WERI-Rb-1 (cell line): Measurements from ENCODE around the gene ARPC5L.

Experiments
- DNase-seq: peaks from one replicate; pipeline ENCODE4 v3.0.0-alpha.2; 2020
- H3K27ac ChIP-seq: fragments of 250-450 bp; sonication (Bioruptor Pico); 2 replicates; pipeline ENCODE4 v1.5.1; 2020; ENCODE audit warnings: mild to moderate bottlenecking, moderate library complexity
- H3K27me3 ChIP-seq: fragments of 250-450 bp; sonication (Bioruptor Pico); 2 replicates; pipeline ENCODE4 v1.5.1; 2021; ENCODE audit warnings: mild to moderate bottlenecking, low read depth, moderate library complexity; ENCODE audit not compliant: insufficient read depth, severe bottlenecking
- H3K36me3 ChIP-seq: fragments of 250-450 bp; sonication (Bioruptor Pico); 2 replicates; pipeline ENCODE4 v1.5.1; 2020; ENCODE audit warnings: mild to moderate bottlenecking, moderate library complexity
- H3K4me3 ChIP-seq: 2 replicates; pipeline ENCODE4 v1.5.1; 2011; ENCODE audit warnings: low read depth, mild to moderate bottlenecking, control low read depth, low read length
- H3K9me3 ChIP-seq: fragments of 250-450 bp; sonication (Bioruptor Pico); 2 replicates; pipeline ENCODE4 v1.5.1; 2021; ENCODE audit warnings: mild to moderate bottlenecking, moderate library complexity; ENCODE audit not compliant: severe bottlenecking
- TF ChIP-seq, protein P1 (sequence below): IDR thresholded peaks from 2 replicates; pipeline ENCODE4 v1.5.1; 2011; ENCODE audit warnings: low read depth, mild to moderate bottlenecking, control low read depth, inconsistent platforms, low read length

The ARPC5L gene

DNA sequence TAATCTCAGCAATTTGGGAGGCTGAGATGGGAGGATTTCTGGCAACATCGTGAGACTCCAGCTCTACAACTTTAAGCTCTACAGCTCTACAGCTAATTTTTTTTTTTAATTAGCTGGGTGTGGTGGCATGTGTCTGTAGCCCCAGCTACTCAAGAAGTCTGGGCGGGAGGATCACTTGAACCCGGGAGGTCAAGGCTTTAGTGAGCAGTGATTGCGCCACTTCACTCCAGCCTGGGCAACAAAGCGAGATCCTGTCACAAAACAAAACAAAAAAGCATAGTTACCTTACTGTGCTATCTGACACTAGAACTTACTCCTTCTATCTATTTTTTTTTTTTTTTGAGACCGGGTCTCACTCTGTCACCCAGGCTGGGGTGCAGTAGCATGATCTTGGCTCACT is 15.0 kb upstream of the ARPC5L start:
- Histone ChIP-seq H3K4me3 (no peak overlapping the region), H3K27ac (no peak overlapping the region), H3K36me3 (no peaks in the 10 kb centered on the region), H3K9me3 (no peaks in the 10 kb centered on the region), H3K27me3 (no peaks in the 10 kb centered on the region)
- TF ChIP-seq, protein P1, sequence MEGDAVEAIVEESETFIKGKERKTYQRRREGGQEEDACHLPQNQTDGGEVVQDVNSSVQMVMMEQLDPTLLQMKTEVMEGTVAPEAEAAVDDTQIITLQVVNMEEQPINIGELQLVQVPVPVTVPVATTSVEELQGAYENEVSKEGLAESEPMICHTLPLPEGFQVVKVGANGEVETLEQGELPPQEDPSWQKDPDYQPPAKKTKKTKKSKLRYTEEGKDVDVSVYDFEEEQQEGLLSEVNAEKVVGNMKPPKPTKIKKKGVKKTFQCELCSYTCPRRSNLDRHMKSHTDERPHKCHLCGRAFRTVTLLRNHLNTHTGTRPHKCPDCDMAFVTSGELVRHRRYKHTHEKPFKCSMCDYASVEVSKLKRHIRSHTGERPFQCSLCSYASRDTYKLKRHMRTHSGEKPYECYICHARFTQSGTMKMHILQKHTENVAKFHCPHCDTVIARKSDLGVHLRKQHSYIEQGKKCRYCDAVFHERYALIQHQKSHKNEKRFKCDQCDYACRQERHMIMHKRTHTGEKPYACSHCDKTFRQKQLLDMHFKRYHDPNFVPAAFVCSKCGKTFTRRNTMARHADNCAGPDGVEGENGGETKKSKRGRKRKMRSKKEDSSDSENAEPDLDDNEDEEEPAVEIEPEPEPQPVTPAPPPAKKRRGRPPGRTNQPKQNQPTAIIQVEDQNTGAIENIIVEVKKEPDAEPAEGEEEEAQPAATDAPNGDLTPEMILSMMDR = no peak
- no peak for DNase-seq

DNA sequence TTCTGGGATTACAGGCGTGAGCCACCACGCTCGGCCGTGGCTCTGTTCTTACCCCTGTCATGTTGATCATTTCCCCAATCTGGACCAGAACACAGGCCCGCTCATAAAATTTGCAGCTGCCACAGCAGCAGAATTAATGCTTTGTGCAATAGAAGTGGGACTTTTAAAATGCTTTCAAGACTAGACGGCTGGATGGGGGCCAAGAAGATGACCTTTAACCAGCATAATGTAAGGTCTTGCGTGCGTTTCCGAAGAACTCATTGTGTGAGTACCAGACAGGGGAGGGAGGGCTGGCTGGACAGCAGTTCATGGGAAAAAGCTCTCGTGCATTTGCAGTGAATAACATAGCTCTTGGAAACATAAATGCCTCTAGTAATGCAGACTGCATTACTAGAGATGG is 12.1 kb upstream of the ARPC5L start:
- no peak for DNase-seq
- Histone ChIP-seq H3K27me3 (no peaks in the 10 kb centered on the region), H3K36me3 (no peaks in the 10 kb centered on the region), H3K9me3 (no peaks in the 10 kb centered on the region), H3K4me3 (no peak overlapping the region), H3K27ac (no peak overlapping the region)
- TF ChIP-seq, protein P1 = no peak

DNA sequence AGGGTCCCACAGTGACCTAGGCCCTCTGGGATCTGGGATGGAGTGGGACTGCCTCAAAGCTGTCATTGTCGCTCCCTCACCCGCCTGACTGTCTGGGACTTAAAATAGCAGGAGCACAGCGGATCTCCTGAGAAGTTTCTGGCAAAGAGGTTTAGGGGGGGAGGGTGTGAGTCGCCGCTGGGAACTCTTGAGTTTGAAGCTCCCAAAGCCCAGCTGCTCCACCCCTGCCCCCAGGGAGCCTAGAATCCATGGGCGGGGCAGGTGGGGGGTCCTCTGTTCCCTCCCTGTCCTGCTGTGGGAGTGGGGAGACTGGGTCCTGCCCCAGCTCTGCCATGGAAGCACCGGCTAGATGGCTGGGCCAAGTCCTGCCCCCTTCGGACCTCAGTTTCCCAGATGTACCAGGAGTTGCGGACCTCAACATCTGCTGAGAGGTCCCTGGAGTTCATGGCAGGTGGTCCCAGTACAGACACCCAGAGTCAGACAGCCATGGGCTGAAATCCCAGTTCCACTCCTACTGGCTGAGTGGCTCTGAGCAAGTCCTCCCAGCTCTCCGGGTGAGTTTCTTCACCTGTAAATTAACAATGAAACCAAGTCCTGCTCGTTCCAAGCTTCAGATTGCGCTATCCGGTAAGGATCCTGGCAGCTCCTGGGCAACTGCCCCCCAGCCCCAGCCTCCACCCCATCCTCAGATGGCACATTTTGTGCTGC is 9.7 kb upstream of the ARPC5L start:
- Histone ChIP-seq H3K4me3 (no peak overlapping the region), H3K9me3 (no peaks in the 10 kb centered on the region), H3K27ac (peak overlapping the region; percentile 21; the same call in 1 of the 2 replicates), H3K27me3 (no peaks in the 10 kb centered on the region), H3K36me3 (peaks cover 21% of the 10 kb centered on the region)
- TF ChIP-seq, protein P1 = no peak
- no peak for DNase-seq

DNA sequence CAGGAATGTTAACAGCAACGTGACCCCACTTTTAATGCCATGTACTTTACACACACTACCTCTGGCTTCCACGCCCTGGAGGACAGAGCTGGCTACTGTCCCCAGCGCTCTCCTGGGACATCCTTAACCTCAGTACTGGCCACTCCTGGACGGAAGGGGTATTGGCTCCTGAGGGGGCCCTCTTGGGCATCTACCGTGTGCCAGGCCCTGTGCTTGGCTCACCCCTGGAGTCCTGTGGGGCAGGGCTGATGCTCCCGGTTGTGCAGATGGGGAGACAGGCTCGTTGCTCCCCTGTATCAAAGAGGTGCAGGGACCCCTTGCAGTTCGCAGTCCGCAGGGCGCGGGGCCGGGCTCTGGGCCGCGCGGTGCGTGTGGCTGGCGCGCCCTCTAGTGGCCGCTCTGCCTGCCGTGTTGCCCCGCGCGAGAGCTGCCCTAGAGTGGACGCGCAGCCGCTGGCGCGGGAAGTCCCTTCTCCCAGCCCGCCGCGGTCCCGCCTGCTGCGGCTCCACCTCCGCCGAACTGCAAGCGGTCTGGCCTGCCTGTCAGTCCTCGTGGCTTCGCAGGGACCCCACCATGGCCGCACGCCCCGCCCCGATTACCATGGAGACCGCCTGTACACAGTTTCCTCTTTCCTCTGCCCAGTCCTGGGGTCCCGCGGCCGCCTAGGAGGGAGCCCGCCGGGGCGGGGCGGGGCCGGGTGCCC is 8.9 kb upstream of the ARPC5L start, which contains the start of gene WDR38:
TSS of gene WDR38 (plus strand) at position 632 of the 703 bp plus-strand sequence. CDS start 72 bp downstream, outside the sequence.
- TF ChIP-seq, protein P1 = peak; percentile 92
- no peaks in the 10 kb centered on the region for H3K27me3 ChIP-seq
- H3K27ac ChIP-seq = peak within 1 kb of the TSS; percentile 21
- no peaks in the 10 kb centered on the region for H3K9me3 ChIP-seq
- DNase-seq = peak; percentile 93
- H3K36me3 ChIP-seq = peaks cover 28% of the 10 kb centered on the region
- H3K4me3 ChIP-seq = peak within 1 kb of the TSS; percentile 40

DNA sequence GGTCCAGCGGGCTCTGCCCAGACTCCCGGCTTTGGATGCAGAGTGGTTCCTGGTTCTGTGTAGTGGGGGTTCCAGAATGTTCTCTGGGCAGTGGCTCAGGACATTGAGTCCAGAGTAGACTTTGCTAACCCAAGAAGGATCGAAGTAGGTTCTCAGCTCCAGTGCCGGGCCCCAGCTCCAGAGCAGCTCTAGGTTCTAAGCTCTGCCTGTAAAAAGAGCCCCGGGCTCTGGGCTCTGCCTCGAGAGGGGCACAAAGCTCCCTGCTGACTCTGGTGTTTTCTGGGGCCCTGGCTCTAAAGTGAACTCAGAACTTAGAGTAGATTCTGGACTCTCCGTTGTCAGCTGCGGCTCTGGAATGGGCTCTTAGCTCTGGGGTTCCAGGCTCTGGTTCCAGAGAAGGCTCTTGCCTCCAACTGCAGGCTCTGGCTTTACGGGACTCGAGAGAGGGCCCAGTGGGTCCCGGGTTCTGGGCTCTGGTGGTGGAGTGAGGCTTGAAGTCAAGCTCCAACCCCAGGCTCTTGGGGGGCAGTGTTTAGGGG is 8.3 kb upstream of the ARPC5L start:
- no peak for DNase-seq
- Histone ChIP-seq H3K27me3 (no peaks in the 10 kb centered on the region), H3K36me3 (peaks cover 35% of the 10 kb centered on the region), H3K4me3 (peak overlapping the region; percentile 40), H3K9me3 (no peaks in the 10 kb centered on the region), H3K27ac (no peak overlapping the region; the same call in 1 of the 2 replicates)
- TF ChIP-seq, protein P1 = no peak
